Purkinje cell (primary cell): ENCODE data around the gene PNPT1. TPM values are rescaled to one million over a fixed set of nuclear protein-coding genes. Genes with fewer than 3 reads are reported as not detected.

Experiments
- polyA plus RNA-seq: library from polyadenylated mRNA; unstranded; fragments of >200 nt; fragmentation: Nextera tagmentation; gene quantifications from 2 replicates; pipeline ENCODE4 v1.2.1, GENCODE V29; 2014

PNPT1 gene
- 24.4 and 35.1 TPM in 2 replicates for polyA plus RNA-seq

DNA sequence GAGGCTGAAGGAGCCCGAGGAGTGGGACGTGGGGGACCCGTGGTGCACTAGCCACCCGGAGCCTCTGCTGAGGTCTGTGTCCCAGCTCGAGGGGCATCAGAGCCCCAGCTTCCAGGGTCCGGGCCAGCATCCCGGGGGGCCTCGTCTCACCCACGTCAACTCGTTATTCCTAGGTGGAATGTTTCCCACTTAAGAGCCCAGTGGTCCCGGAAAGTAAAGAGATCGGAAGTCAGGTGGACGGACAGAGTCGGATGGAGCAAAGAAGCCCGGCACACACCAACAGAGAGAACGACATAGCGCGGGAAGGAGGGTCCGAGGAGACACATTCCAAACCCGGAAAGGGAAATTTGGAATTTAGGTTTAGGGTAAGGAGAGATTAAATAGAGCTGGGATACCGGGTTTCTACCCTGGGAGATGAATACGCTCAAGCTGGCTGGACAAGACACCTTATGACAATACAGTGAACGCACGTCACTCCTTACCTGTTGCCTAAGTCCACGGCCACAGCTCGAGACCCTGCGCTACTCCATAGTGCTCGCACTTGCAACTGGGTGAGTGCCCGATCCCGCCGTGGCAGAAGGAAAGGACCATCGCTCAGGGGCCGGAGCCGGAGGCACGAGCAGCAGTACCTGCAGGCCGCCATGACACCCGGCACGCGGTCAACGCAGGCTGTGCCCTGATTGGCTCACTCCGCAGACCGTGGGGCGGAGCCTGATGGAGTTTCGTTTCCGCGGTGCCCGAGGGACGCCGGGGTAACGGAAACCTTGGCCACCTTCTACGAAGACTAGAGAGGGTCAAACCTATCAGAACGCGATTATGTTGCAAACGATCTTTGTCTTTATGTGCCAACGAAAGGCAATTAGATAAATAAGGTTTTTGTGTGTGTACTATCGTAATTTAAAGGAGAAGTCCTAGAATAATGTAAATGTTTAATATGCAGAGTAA, at the start of gene PNPT1:
TSS of gene PNPT1 (minus strand) at position 664 of the 945 bp plus-strand sequence. CDS start at position 643, 21 bp downstream.

DNA sequence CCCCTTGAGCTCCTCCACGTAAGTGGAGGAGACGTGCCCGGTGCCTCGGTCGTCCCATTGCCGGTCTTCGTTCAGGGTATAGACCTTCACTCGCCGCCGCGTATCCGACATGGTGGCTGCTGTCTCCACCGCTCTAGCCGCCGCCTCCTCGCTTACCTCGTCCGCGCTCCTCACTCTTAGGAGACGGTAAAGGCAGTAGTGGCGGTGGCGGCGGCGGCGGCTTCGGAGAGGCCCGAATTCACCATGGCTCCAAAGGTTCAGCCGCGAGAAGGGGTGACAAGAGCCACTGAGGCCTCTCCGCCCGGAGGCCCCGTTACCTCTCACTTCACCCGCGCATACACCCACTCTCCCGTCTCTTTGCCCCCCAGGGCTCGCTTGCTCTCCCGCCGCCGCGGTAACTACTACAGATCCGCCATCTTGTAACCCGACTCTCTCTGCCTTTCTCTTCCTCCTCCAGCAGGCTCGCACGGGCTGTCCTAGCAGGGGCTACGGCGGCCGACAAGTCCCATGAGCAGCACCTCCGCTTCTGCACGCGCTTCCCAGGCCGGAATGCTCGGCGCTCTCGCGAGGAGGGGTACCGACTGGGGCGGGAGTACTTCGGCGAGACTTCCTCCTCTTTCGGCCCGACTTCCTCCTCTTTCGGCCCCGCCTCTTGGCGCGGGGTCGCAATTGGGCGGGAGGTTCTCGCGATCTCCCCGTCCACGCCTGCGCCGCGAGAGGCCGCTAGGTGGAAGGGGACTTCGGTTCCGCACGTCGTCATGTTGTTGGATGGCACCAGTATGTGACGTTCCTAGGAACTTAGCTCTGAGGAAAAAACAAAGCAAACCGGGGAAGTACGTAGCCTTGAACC, 76.2 kb downstream of the PNPT1 start, which contains the start of gene PPP4R3B:
TSS of gene PPP4R3B (minus strand) at position 448 of the 850 bp plus-strand sequence. CDS start at position 111, 337 bp downstream.

Other genes starting within 250 kb of the PNPT1 start
- gene CFAP36, start 174.1 kb downstream of the PNPT1 start, polyA plus RNA-seq = 105 and 113 TPM in 2 replicates
- 17.4 and 26.1 TPM in 2 replicates for gene PPP4R3B, start 76.2 kb downstream of the PNPT1 start, polyA plus RNA-seq
- gene EFEMP1, start 229.9 kb upstream of the PNPT1 start, polyA plus RNA-seq = 18.0 and 28.9 TPM in 2 replicates